SK-N-SH treated with all-trans-retinoic acid at 6 μM for 48 hours (cell line): ENCODE data around the gene SRGAP2B.
"Not testable (repeated sequence)": the region's sequence is repeated elsewhere in the genome, so short reads cannot be mapped to it uniquely, and the experiment has no call there.

Source experiments
- ATAC-seq: fragments of 200-7000 bp; cut with Tn5 transposase; 3 replicates; pipeline ENCODE4 v1.9.1; 2020; ENCODE audit warnings: mild to moderate bottlenecking, moderate library complexity

SRGAP2B gene

GRCh38 chr1:144992915-144993314 is 102.2 kb downstream of the SRGAP2B start:
- peak; percentile 77 for ATAC-seq

GRCh38 chr1:144990611-144991010 is 104.5 kb downstream of the SRGAP2B start:
- ATAC-seq: not testable (repeated sequence)

GRCh38 chr1:144987131-144987530 is 108.0 kb downstream of the SRGAP2B start:
- peak; percentile 44 for ATAC-seq

GRCh38 chr1:144986171-144986860 is 108.8 kb downstream of the SRGAP2B start:
- peak; percentile 27 for ATAC-seq

- ATAC-seq: not testable (repeated sequence)
These were observed 109.5 kb downstream of the SRGAP2B start for GRCh38 chr1:144985550-144986170.

- not testable (repeated sequence) for ATAC-seq
These were observed 112.2 kb downstream of the SRGAP2B start for GRCh38 chr1:144982802-144983525.

GRCh38 chr1:144981157-144981556 is 114.0 kb downstream of the SRGAP2B start:
- peak; percentile 37; the same call in 2 of the 3 replicates for ATAC-seq

GRCh38 chr1:144979960-144980595 is 115.0 kb downstream of the SRGAP2B start:
- peak; percentile 67 for ATAC-seq

GRCh38 chr1:144977856-144978255 is 117.3 kb downstream of the SRGAP2B start:
- peak; percentile 54; the same call in 2 of the 3 replicates for ATAC-seq

- peak; percentile 56 for ATAC-seq
These were observed 123.2 kb downstream of the SRGAP2B start for GRCh38 chr1:144971936-144972335.

- not testable (repeated sequence) for ATAC-seq
These were observed 128.6 kb downstream of the SRGAP2B start for GRCh38 chr1:144966488-144966887.

- not testable (repeated sequence) for ATAC-seq
These were observed 130.4 kb downstream of the SRGAP2B start for GRCh38 chr1:144964765-144965164.

GRCh38 chr1:144964186-144964585 is 130.9 kb downstream of the SRGAP2B start:
- peak; percentile 19; the same call in 2 of the 3 replicates for ATAC-seq

GRCh38 chr1:144963571-144963970 is 131.6 kb downstream of the SRGAP2B start:
- peak; percentile 23; the same call in 2 of the 3 replicates for ATAC-seq

GRCh38 chr1:144961604-144962583 is 133.2 kb downstream of the SRGAP2B start:
- peak; percentile 61 for ATAC-seq

- peak; percentile 64 for ATAC-seq
These were observed 134.1 kb downstream of the SRGAP2B start for GRCh38 chr1:144960929-144961488.

GRCh38 chr1:144948390-144948789 is 146.7 kb downstream of the SRGAP2B start:
- peak; percentile 38 for ATAC-seq

- ATAC-seq: peak; percentile 92
These were observed 147.6 kb downstream of the SRGAP2B start for GRCh38 chr1:144947495-144947894.

- peak; percentile 21 for ATAC-seq
These were observed 148.3 kb downstream of the SRGAP2B start for GRCh38 chr1:144946525-144947480.

GRCh38 chr1:144941710-144942109 is 153.4 kb downstream of the SRGAP2B start:
- ATAC-seq: peak; percentile 74
